Subcutaneous adipose tissue (tissue), 4 donors: ENCODE results near the gene MRPL23. TPM values are rescaled to one million over a fixed set of nuclear protein-coding genes. Genes with fewer than 3 reads are reported as not detected.

Source experiments
- CTCF ChIP-seq: fragments of 450-650 bp; IDR thresholded peaks from one replicate; pipeline ENCODE4 v1.5.1; 2016; ENCODE audit warnings: low read depth, mild to moderate bottlenecking, control low read depth, antibody characterized with exemption, moderate library complexity
- total RNA-seq, 4 donors: library from RNA; depleted of rRNA; stranded (reverse); fragments of >200 nt; gene quantifications; one replicate each; pipeline ENCODE4 v1.1.0, GENCODE V29; 2016

The MRPL23 gene
- total RNA-seq, 4 donors from 2014 or later, result 113 to 142 (median 116) TPM

GRCh38 chr11:1992111-1992510 lies 45.0 kb downstream of the MRPL23 start:
- no peak for TF ChIP-seq CTCF

- TF ChIP-seq CTCF, result no peak
Observed at GRCh38 chr11:1994121-1994520, 47.0 kb downstream of the MRPL23 start.

GRCh38 chr11:1997755-1998154 lies 50.6 kb downstream of the MRPL23 start, which contains the start of gene H19:
H19 (minus strand) TSS chr11:1997842.
- TF ChIP-seq CTCF, result no peak

- TF ChIP-seq CTCF, result no peak
Observed at GRCh38 chr11:1998290-1998689, 51.2 kb downstream of the MRPL23 start.

GRCh38 chr11:1998861-1999260 lies 51.7 kb downstream of the MRPL23 start:
- TF ChIP-seq CTCF, result no peak

GRCh38 chr11:2002042-2002776 lies 55.1 kb downstream of the MRPL23 start:
- no peak for TF ChIP-seq CTCF

- TF ChIP-seq CTCF, result no peak
Observed at GRCh38 chr11:2002807-2003206, 55.7 kb downstream of the MRPL23 start.
